A549 (cell line): ENCODE measurements around the gene COPRS. TPM values are rescaled to one million over a fixed set of nuclear protein-coding genes. Genes with fewer than 3 reads are reported as not detected.

ENCODE experiments used
- ATAC-seq, 2 experiments: fragments of 200-7000 bp in 1 of 2; fragments of >200 bp in 1 of 2; cut with Nextera tagmentation in 1 of 2; cut with Tn5 transposase in 1 of 2; 3 replicates each; pipeline versions ENCODE4 v1.8.0 to v1.9.1; 2018 to 2020; ENCODE audit warnings: mild to moderate bottlenecking in 1 of 2, moderate library complexity in 1 of 2
- CTCF ChIA-PET: fragments of 300-600 bp; sonication (Branson Sonifier 250); formaldehyde crosslinking; extraction: SDS; loops from one replicate; lab custom pipeline; 2021; ENCODE audit warnings: antibody characterized with exemption, inconsistent platforms; lab: Yijun Ruan, JAX
- POLR2A ChIA-PET: fragments of 350-600 bp; formaldehyde crosslinking; extraction: SDS; loops from one replicate; lab custom pipeline; 2021; ENCODE audit warnings: antibody characterized with exemption, inconsistent platforms; lab: Yijun Ruan, JAX
- DNase-seq, 2 experiments: peaks; one replicate each; pipeline versions ENCODE4 v3.0.0 to v3.0.0-alpha.2; 2011 to 2016; ENCODE audit warnings: low read depth in 1 of 2, low spot score in 1 of 2
- FAIRE-seq: peaks from 2 replicates; lab custom pipeline; 2011; peaks lifted over from hg19 to GRCh38; lab: Jason Lieb, UNC
- H3K27ac ChIP-seq, 2 experiments: fragments of >200 bp; sonication (Bioruptor Twin); formaldehyde crosslinking; 3 replicates each; pipeline ENCODE4 v1.5.1; 2016 to 2017
- H3K4me1 ChIP-seq: fragments of >200 bp; sonication (Bioruptor Twin); formaldehyde crosslinking; 3 replicates; pipeline ENCODE4 v1.6.1; 2016
- H3K4me2 ChIP-seq: fragments of >200 bp; sonication (Bioruptor Twin); formaldehyde crosslinking; 3 replicates; pipeline ENCODE4 v1.6.1; 2016
- H3K4me3 ChIP-seq: fragments of >200 bp; sonication (Bioruptor Twin); formaldehyde crosslinking; 3 replicates; pipeline ENCODE4 v1.5.1; 2016
- H3K9me3 ChIP-seq: fragments of >200 bp; sonication (Bioruptor Twin); formaldehyde crosslinking; 3 replicates; pipeline ENCODE4 v1.6.1; 2016
- CHD2 ChIP-seq: fragments of 150-350 bp; IDR thresholded peaks from 2 replicates; pipeline ENCODE4 v1.6.1; 2014; ENCODE audit warnings: low read length; ENCODE audit not compliant: partially characterized antibody
- EHMT2 ChIP-seq: fragments of 200-600 bp; sonication (generic); IDR thresholded peaks from 2 replicates; pipeline ENCODE4 v1.6.1; 2016; ENCODE audit warnings: antibody characterized with exemption, low read depth, mild to moderate bottlenecking, moderate library complexity
- ESRRA ChIP-seq: fragments of 150-350 bp; IDR thresholded peaks from 2 replicates; pipeline ENCODE4 v1.6.1; 2014; ENCODE audit warnings: mild to moderate bottlenecking, low read length, borderline replicate concordance
- GATA3 ChIP-seq: IDR thresholded peaks from 2 replicates; pipeline ENCODE4 v1.6.1; 2012; ENCODE audit warnings: borderline replicate concordance
- HEYL ChIP-seq: fragments of 250-450 bp; sonication (Bioruptor Pico); IDR thresholded peaks from 2 replicates; pipeline ENCODE4 v1.8.0; 2021; ENCODE audit warnings: mild to moderate bottlenecking, moderate library complexity
- MAFK ChIP-seq: fragments of 450-650 bp; IDR thresholded peaks from 2 replicates; pipeline ENCODE4 v1.6.1; 2014; ENCODE audit not compliant: partially characterized antibody
- RAD21 ChIP-seq, 2 experiments: fragments of >200 bp in 1 of 2; sonication (Bioruptor Twin) in 1 of 2; formaldehyde crosslinking in 1 of 2; IDR thresholded peaks in 1 of 2; conservative IDR thresholded peaks in 1 of 2; 2 replicates in 1 of 2; 3 replicates in 1 of 2; pipeline ENCODE4 v1.6.1; 2012 to 2018; ENCODE audit warnings: inconsistent platforms in 1 of 2
- SMC3 ChIP-seq: fragments of >200 bp; sonication (Bioruptor Twin); formaldehyde crosslinking; IDR thresholded peaks from 3 replicates; pipeline ENCODE4 v1.6.1; 2018; ENCODE audit warnings: inconsistent platforms
- TP53 ChIP-seq: fragments of 250-450 bp; sonication (Bioruptor Pico); IDR thresholded peaks from 2 replicates; pipeline ENCODE4 v1.5.0; 2021; ENCODE audit warnings: mild to moderate bottlenecking, moderate library complexity
- ZFP36 ChIP-seq: fragments of 450-650 bp; IDR thresholded peaks from 2 replicates; pipeline ENCODE4 v1.6.1; 2014; ENCODE audit warnings: borderline replicate concordance; ENCODE audit not compliant: partially characterized antibody
- WGBS: methylation state at CpG from one replicate; pipeline ENCODE4 v1.1.6; 2017; ENCODE audit errors: missing lambda C conversion rate; 5-methylcytosine and 5-hydroxymethylcytosine counted together
- polyA plus RNA-seq, 4 experiments: library from polyadenylated mRNA; depleted of rRNA in 3 of 4; stranded (reverse); fragments of >200 nt; fragmentation: RNase III in 1 of 4; extraction: RNeasy Plus Mini Kit Qiagen cat#74134 plus additional on column Dnase treatment in 1 of 4; gene quantifications; 2 replicates in 3 of 4; 3 replicates in 1 of 4; pipeline ENCODE4 v1.2.3, GENCODE V29; 2011 to 2017
- TF ChIP-seq, protein P1 (sequence below): fragments of 200-600 bp; sonication (generic); IDR thresholded peaks from 2 replicates; pipeline ENCODE4 v1.6.1; 2016; ENCODE audit warnings: antibody characterized with exemption, mild to moderate bottlenecking, moderate library complexity
- TF ChIP-seq, protein P2 (sequence below): fragments of >200 bp; sonication (Bioruptor Twin); formaldehyde crosslinking; IDR thresholded peaks from 3 replicates; pipeline ENCODE4 v1.5.1; 2016
- TF ChIP-seq, protein P3 (sequence below): fragments of 450-650 bp; IDR thresholded peaks from 2 replicates; pipeline ENCODE4 v1.6.1; 2014; ENCODE audit warnings: antibody characterized with exemption
- TF ChIP-seq, protein P4 (sequence below): IDR thresholded peaks from 2 replicates; pipeline ENCODE4 v1.6.1; 2012
- TF ChIP-seq, protein P5 (sequence below): fragments of 250-450 bp; sonication (Bioruptor Pico); IDR thresholded peaks from 2 replicates; pipeline ENCODE4 v1.5.0; 2020; ENCODE audit warnings: low read depth, mild to moderate bottlenecking, moderate library complexity

COPRS gene
- polyA plus RNA-seq, 2 of the 4 experiments (the other 2 are of a cell fraction): 80.5 to 98.3 TPM

DNA sequence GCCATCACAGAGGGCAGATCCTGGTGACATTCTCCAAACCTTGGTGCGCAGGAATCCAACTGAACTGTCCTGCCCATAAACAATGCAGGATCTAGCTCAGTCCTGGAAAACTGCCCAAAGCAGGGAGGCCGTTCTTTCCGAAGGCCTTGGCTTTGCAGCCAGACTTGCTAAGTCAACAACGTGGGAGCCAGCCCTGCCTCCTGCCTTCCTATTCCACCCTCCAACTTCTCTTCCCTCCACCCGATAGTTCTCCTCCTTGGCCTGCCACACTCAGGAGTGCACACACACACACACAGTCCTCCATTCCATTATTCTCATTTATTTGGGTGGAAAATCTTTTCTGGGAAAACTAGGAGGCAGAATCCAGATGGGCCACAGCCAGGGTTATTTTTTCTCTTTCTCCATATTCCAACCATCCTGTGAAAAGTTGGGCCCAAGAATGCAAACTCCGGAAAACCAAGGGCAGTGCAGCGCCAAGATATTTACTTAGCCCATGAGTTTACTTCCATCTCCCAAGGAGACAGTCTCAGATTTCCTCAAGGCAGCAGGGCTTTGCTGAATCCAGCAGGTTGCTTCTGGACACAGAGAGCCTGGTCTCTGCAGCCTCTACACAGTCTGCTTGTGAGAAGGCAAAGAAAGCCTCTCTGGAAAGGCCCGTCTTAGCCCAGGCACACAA, 15.8 kb downstream of the COPRS start (continued):
- TF ChIP-seq, protein P1, sequence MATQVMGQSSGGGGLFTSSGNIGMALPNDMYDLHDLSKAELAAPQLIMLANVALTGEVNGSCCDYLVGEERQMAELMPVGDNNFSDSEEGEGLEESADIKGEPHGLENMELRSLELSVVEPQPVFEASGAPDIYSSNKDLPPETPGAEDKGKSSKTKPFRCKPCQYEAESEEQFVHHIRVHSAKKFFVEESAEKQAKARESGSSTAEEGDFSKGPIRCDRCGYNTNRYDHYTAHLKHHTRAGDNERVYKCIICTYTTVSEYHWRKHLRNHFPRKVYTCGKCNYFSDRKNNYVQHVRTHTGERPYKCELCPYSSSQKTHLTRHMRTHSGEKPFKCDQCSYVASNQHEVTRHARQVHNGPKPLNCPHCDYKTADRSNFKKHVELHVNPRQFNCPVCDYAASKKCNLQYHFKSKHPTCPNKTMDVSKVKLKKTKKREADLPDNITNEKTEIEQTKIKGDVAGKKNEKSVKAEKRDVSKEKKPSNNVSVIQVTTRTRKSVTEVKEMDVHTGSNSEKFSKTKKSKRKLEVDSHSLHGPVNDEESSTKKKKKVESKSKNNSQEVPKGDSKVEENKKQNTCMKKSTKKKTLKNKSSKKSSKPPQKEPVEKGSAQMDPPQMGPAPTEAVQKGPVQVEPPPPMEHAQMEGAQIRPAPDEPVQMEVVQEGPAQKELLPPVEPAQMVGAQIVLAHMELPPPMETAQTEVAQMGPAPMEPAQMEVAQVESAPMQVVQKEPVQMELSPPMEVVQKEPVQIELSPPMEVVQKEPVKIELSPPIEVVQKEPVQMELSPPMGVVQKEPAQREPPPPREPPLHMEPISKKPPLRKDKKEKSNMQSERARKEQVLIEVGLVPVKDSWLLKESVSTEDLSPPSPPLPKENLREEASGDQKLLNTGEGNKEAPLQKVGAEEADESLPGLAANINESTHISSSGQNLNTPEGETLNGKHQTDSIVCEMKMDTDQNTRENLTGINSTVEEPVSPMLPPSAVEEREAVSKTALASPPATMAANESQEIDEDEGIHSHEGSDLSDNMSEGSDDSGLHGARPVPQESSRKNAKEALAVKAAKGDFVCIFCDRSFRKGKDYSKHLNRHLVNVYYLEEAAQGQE: no peak

DNA sequence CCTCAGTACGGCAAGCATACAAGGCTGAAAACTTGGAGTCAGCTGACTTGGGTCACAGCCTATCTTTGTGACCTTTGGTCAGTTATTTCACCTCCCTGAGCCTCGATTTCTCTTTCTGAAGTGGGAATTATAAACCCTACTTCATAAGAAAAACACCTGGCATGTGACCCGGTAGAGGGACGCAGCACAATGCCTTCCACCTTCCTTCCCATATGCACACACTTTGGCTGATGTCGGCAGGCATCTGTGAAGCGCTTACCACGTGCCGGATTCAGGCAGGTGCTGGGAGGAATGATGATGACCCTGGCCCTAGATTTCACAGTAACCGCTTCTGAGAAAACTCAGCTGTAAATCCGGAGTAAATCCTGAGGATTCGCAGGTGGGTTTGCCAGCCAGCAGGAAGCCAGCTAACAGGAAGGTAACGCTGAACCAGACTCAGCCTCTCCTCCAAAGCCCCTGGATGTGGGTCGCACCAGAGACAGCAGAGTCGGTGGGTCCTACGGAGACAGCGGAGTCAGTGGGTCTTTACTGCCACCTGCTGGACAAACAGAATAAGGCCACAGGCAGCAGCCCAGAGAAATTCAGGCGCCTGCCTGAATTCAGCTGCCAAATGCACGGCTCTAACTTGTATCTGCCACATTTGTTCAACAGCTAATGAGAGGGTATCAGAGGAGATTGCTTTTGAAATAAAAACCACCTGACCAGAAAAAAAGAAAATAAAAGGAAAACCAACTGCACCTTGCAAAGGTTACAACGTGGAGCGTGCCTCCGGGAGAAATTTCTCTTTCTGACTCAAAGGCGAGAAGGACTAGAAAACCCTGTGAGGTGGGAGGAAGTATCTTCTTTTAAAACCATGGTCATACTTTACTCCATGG, 16.6 kb downstream of the COPRS start:
- Histone ChIP-seq H3K27ac (peak overlapping the region in 1 of 2 experiments; percentile 68; a peak in 3 of 6 replicates), H3K4me1 (peaks cover 10% of the 10 kb centered on the region; the same call in 2 of the 3 replicates), H3K9me3 (no peaks in the 10 kb centered on the region), H3K4me2 (peak overlapping the region; percentile 74), H3K4me3 (no peak overlapping the region; the same call in 2 of the 3 replicates)
- peak; percentile 43 for FAIRE-seq
- ChIA-PET CTCF (interaction anchor here (0.5 to 10.9 kb wide), 116 partner anchors 11 to 625 kb away, joined by 3 to 377 read pairs (median 5); partner anchors contain the start of gene COPRS), POLR2A (interaction anchor here (0.9 to 1.5 kb wide), 3 partner anchors 284 to 292 kb away, joined by 3 to 5 read pairs (median 3); no protein-coding TSS in a partner anchor)
- DNase-seq: peak; percentile 67 to 87
- 24% methylated on average over 22 of the region's 22 CpGs for WGBS
- ATAC-seq: peak; percentile 85 to 95
- TF ChIP-seq, protein P2, sequence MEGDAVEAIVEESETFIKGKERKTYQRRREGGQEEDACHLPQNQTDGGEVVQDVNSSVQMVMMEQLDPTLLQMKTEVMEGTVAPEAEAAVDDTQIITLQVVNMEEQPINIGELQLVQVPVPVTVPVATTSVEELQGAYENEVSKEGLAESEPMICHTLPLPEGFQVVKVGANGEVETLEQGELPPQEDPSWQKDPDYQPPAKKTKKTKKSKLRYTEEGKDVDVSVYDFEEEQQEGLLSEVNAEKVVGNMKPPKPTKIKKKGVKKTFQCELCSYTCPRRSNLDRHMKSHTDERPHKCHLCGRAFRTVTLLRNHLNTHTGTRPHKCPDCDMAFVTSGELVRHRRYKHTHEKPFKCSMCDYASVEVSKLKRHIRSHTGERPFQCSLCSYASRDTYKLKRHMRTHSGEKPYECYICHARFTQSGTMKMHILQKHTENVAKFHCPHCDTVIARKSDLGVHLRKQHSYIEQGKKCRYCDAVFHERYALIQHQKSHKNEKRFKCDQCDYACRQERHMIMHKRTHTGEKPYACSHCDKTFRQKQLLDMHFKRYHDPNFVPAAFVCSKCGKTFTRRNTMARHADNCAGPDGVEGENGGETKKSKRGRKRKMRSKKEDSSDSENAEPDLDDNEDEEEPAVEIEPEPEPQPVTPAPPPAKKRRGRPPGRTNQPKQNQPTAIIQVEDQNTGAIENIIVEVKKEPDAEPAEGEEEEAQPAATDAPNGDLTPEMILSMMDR: peak; percentile 99
- TF ChIP-seq RAD21 (conservative IDR thresholded peaks at IDR 0.05 in 1 of 2, IDR thresholded peaks at IDR 0.05 in 1 of 2) (peak; percentile 98 to 99), HEYL (CRISPR knock-in tag) (no peak), ESRRA (0 out of 2 replicates have a peak, but pooled peaks have one; percentile 16), MAFK (no peak), GATA3 (0 out of 2 replicates have a peak, but pooled peaks have one; percentile 4), EHMT2 (no peak), ZFP36 (no peak), TP53 (no peak), SMC3 (peak; percentile 99), CHD2 (no peak)
- TF ChIP-seq, protein P3, sequence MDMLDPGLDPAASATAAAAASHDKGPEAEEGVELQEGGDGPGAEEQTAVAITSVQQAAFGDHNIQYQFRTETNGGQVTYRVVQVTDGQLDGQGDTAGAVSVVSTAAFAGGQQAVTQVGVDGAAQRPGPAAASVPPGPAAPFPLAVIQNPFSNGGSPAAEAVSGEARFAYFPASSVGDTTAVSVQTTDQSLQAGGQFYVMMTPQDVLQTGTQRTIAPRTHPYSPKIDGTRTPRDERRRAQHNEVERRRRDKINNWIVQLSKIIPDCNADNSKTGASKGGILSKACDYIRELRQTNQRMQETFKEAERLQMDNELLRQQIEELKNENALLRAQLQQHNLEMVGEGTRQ: peak; percentile 27; the same call in 1 of the 2 replicates
- TF ChIP-seq, protein P4, sequence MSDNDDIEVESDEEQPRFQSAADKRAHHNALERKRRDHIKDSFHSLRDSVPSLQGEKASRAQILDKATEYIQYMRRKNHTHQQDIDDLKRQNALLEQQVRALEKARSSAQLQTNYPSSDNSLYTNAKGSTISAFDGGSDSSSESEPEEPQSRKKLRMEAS: peak; percentile 33; the same call in 1 of the 2 replicates
- TF ChIP-seq, protein P5, sequence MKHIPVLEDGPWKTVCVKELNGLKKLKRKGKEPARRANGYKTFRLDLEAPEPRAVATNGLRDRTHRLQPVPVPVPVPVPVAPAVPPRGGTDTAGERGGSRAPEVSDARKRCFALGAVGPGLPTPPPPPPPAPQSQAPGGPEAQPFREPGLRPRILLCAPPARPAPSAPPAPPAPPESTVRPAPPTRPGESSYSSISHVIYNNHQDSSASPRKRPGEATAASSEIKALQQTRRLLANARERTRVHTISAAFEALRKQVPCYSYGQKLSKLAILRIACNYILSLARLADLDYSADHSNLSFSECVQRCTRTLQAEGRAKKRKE (CRISPR knock-in tag): no peak
